Fibroblast of pulmonary artery (primary cell): ENCODE data around the gene HMG20B.
A peak's percentile ranks its signal among the peaks of the same experiment; 100 is the strongest.

Source experiments
- DNase-seq: peaks from one replicate; pipeline ENCODE4 v3.0.0-alpha.2; 2010; ENCODE audit warnings: low read depth
- H3K4me3 ChIP-seq: replicated peaks from 2 replicates; pipeline ENCODE4 v1.5.1; 2011; ENCODE audit warnings: low read depth, mild to moderate bottlenecking, control low read depth, low read length, moderate library complexity
- CTCF ChIP-seq: IDR thresholded peaks from 2 replicates; pipeline ENCODE4 v1.5.1; 2011; ENCODE audit warnings: mild to moderate bottlenecking, control low read depth, low read length, inconsistent platforms; ENCODE audit errors: missing control alignments

HMG20B gene

GRCh38 chr19:3544058-3544376 lies 28.7 kb upstream of the HMG20B start:
- H3K4me3 ChIP-seq = no peak overlapping the region
- TF ChIP-seq CTCF = no peak
- DNase-seq = no peak

- peak; percentile 89 for TF ChIP-seq CTCF
- DNase-seq = peak; percentile 58
- no peak overlapping the region for H3K4me3 ChIP-seq
Measured at GRCh38 chr19:3544742-3545668, 27.7 kb upstream of the HMG20B start.

GRCh38 chr19:3545669-3546034 lies 27.1 kb upstream of the HMG20B start:
- no peak overlapping the region for H3K4me3 ChIP-seq
- no peak for TF ChIP-seq CTCF
- no peak for DNase-seq

- no peak for TF ChIP-seq CTCF
- DNase-seq = no peak
- no peak overlapping the region for H3K4me3 ChIP-seq
Measured at GRCh38 chr19:3546119-3546518, 26.6 kb upstream of the HMG20B start.

GRCh38 chr19:3547301-3547731 lies 25.4 kb upstream of the HMG20B start:
- TF ChIP-seq CTCF = peak; percentile 56
- DNase-seq = peak; percentile 17

GRCh38 chr19:3547767-3548282 lies 24.9 kb upstream of the HMG20B start:
- no peak overlapping the region for H3K4me3 ChIP-seq
- no peak for DNase-seq
- no peak for TF ChIP-seq CTCF

More at GRCh38 chr19:3547301-3547731, 25.4 kb upstream of the HMG20B start:
- no peak overlapping the region for H3K4me3 ChIP-seq
